Stomach (tissue), 9 donors: ENCODE results near the gene LONP2. TPM values are rescaled to one million over a fixed set of nuclear protein-coding genes. Genes with fewer than 3 reads are reported as not detected.
"Not testable (repeated sequence)": the region's sequence is repeated elsewhere in the genome, so short reads cannot be mapped to it uniquely, and the experiment has no call there.

ENCODE experiments used
- DNase-seq, 2 donors: peaks; one replicate each; pipeline versions ENCODE4 v3.0.0 to v3.0.0-alpha.2; 2013 to 2019
- H3K27ac ChIP-seq, 5 donors: fragments of 200-600 bp in 4 of 5; sonication (generic) in 4 of 5; one replicate each; pipeline ENCODE4 v1.5.1; 2013 to 2019; ENCODE audit warnings: mild to moderate bottlenecking in 1 of 5, moderate library complexity in 1 of 5
- H3K27me3 ChIP-seq, 3 donors: fragments of 200-600 bp; sonication (generic); one replicate each; pipeline ENCODE4 v1.5.1; 2017 to 2019; ENCODE audit warnings: mixed run types in 1 of 3
- H3K36me3 ChIP-seq, 4 donors: fragments of 200-600 bp; sonication (generic); 1 replicate in 3 of 4; 2 replicates in 1 of 4; pipeline ENCODE4 v1.5.1; 2016 to 2019
- H3K4me1 ChIP-seq, 4 donors: fragments of 200-600 bp; sonication (generic); one replicate each; pipeline ENCODE4 v1.5.1; 2016 to 2019
- H3K4me3 ChIP-seq, 4 donors: fragments of 200-600 bp; sonication (generic) in 3 of 4; one replicate each; pipeline ENCODE4 v1.5.1; 2016 to 2019; ENCODE audit warnings: mild to moderate bottlenecking in 1 of 4
- H3K9me3 ChIP-seq, 4 donors: fragments of 200-600 bp; sonication (generic); one replicate each; pipeline ENCODE4 v1.5.1; 2016 to 2019
- EP300 ChIP-seq: sonication (generic); formaldehyde crosslinking; IDR thresholded peaks from one replicate; pipeline ENCODE4 v1.6.1; 2017; ENCODE audit warnings: antibody characterized with exemption
- POLR2A ChIP-seq, 4 donors: fragments of 450-650 bp; IDR thresholded peaks; one replicate each; pipeline ENCODE4 v1.6.1; 2016; ENCODE audit warnings: antibody characterized with exemption in 4 of 4, control low read depth in 2 of 4, mild to moderate bottlenecking in 1 of 4, moderate library complexity in 1 of 4
- POLR2AphosphoS5 ChIP-seq, 3 donors: sonication (generic); formaldehyde crosslinking; IDR thresholded peaks; one replicate each; pipeline ENCODE4 v1.6.1; 2016; ENCODE audit warnings: antibody characterized with exemption in 3 of 3
- WGBS, 5 donors: extraction: QIAGEN DNeasy Blood & Tissue Kit in 3 of 5; methylation state at CpG; one replicate each; pipeline versions ENCODE4 v1.1.5 to v1.1.7; 2013 to 2018; 5-methylcytosine and 5-hydroxymethylcytosine counted together
- intact Hi-C: fragments of 100-400 bp; cut with DNase I; formaldehyde crosslinking; loops from one replicate; pipeline ENCODE4 v1.15.1; 2023; ENCODE audit warnings: low total_unique reads
- polyA plus RNA-seq, 3 donors: library from polyadenylated mRNA; stranded (reverse); fragments of 200-250 nt; gene quantifications; one replicate each; pipeline ENCODE4 v1.2.3, GENCODE V29; 2013
- total RNA-seq, 5 donors: library from RNA; depleted of rRNA; stranded (reverse); fragments of >200 nt; gene quantifications; one replicate each; pipeline versions ENCODE4 v1.1.0 to v1.2.3, GENCODE V29; 2014 to 2016
- TF ChIP-seq, protein P1 (sequence below), 7 experiments: fragments of 450-650 bp in 4 of 7; fragments of 200-600 bp in 3 of 7; sonication (generic) in 3 of 7; IDR thresholded peaks; one replicate each; pipeline ENCODE4 v1.5.1; 2016 to 2019; ENCODE audit warnings: antibody characterized with exemption in 7 of 7, control low read depth in 2 of 7, mild to moderate bottlenecking in 1 of 7
- donor health status: healthy with polysubstance abuse.
- donor health status: Bipolar disorder and iron deficiency.
- donor health status: healthy.

LONP2 gene
- total and polyA plus RNA-seq, 8 donors, result 13.0 to 140 (median 26.7) TPM

DNA sequence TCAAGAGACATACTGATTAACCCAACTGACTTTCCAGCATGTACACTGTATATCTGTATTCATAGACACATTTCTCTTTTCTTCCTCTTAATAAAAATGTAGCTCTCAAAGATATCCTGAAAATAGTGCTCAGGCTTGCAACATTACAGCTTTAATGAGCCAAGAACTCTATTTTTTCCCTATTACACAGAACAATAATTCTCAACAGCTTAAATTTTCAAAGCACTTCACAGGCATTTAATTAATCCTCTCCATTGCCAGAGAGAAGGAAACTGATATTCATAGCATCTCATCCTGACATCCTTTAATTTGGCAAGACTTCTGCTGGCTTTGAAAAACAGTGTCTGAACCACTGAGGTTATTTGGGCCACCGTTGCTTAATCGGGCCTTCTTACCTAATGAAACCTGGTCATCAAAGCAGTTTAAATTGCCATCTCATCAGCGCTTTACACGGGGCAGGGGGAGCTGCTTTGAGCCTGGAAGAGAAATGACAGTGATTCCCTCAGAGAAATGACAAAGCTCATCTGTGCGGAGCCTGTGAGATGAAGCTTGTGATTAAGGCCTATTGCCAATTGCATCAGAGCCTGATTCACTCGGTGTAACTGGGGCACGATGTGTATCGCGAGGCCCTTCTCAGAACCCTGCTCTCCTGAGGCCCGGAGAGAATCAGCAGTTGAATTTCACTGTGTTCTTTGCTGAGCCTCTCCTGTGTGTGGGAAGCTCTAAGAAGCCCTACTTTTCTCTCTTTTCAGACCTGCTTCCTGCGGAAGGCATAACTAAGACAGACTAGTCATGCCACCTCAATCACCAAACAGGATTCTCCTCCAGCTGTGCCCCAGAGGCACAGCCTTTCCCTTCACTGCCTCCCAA, 149.6 kb downstream of the LONP2 start:
- TF ChIP-seq EP300 (no peak), POLR2A (IDR thresholded peaks at IDR 0.05) (no peak), POLR2AphosphoS5 (IDR thresholded peaks at IDR 0.05) (no peak)
- TF ChIP-seq, protein P1, sequence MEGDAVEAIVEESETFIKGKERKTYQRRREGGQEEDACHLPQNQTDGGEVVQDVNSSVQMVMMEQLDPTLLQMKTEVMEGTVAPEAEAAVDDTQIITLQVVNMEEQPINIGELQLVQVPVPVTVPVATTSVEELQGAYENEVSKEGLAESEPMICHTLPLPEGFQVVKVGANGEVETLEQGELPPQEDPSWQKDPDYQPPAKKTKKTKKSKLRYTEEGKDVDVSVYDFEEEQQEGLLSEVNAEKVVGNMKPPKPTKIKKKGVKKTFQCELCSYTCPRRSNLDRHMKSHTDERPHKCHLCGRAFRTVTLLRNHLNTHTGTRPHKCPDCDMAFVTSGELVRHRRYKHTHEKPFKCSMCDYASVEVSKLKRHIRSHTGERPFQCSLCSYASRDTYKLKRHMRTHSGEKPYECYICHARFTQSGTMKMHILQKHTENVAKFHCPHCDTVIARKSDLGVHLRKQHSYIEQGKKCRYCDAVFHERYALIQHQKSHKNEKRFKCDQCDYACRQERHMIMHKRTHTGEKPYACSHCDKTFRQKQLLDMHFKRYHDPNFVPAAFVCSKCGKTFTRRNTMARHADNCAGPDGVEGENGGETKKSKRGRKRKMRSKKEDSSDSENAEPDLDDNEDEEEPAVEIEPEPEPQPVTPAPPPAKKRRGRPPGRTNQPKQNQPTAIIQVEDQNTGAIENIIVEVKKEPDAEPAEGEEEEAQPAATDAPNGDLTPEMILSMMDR (IDR thresholded peaks at IDR 0.05), result no peak
- H3K4me3 ChIP-seq, result no peak overlapping the region
- H3K4me1 ChIP-seq, result peaks cover 0 to 4% (median 2%) of the 10 kb centered on the region in 4 donors
- DNase-seq, result no peak
- H3K9me3 ChIP-seq, result no peaks in the 10 kb centered on the region
- 85 to 89% (median 86%) methylated on average over 11 of the region's 11 CpGs for WGBS, 5 donors
- H3K36me3 ChIP-seq, result no peaks in the 10 kb centered on the region
- intact Hi-C loops, result no loop called here
- H3K27me3 ChIP-seq, result no peaks in the 10 kb centered on the region
- H3K27ac ChIP-seq, result peak overlapping the region in 3 of 5 donors; percentile 47 to 73 (median 56)

DNA sequence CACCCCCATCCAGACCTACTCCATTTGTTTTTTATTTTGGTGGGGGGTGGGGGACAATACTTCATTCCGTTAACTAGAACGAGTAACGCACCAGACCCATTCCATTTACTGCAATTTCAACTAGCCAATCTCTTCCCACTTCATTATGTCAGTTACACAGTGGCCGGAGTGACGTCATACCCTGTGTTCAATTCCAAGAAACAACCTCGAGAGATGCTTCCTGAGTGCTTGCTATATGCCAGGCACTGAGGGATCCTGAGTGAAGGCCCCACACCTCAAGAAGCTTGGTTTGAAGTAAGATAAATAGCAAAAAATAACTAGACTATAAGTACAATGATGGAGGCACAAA, 150.2 kb downstream of the LONP2 start:
- Histone ChIP-seq H3K9me3 (no peaks in the 10 kb centered on the region), H3K36me3 (no peaks in the 10 kb centered on the region), H3K4me1 (peaks cover 0 to 4% (median 2%) of the 10 kb centered on the region in 4 donors), H3K4me3 (no peak overlapping the region), H3K27ac (peak overlapping the region in 3 of 5 donors; percentile 47 to 73 (median 56)), H3K27me3 (no peaks in the 10 kb centered on the region)
- intact Hi-C loops, result no loop called here
- 89 to 94% (median 91%) methylated on average over 6 of the region's 6 CpGs for WGBS, 5 donors
- no peak for TF ChIP-seq POLR2AphosphoS5 (IDR thresholded peaks at IDR 0.05)
- TF ChIP-seq EP300, result no peak
- TF ChIP-seq, protein P1 (IDR thresholded peaks at IDR 0.05), result no peak
- no peak for TF ChIP-seq POLR2A (IDR thresholded peaks at IDR 0.05)
- DNase-seq, result no peak

DNA sequence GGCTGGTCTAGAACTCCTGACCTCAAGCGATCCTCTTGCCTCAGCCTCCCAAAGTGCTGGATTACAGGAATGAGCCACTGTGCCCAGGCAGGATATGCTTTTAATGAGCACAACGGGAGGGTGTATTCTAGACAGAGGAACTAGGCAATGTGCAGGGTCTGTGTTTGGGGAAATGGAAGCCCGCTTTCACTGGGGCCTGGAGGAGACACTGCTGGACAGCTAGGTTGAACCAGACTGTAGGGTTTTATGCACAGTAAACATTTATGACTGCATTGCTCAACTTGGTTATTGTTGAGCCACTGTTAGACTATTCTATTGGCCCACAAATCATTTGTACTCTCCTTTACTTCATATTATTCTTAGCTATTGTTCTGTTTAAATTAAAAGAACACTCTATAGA, 151.3 kb downstream of the LONP2 start:
- Histone ChIP-seq H3K27ac (no peak overlapping the region), H3K27me3 (no peaks in the 10 kb centered on the region), H3K9me3 (no peaks in the 10 kb centered on the region), H3K36me3 (no peaks in the 10 kb centered on the region), H3K4me1 (peaks cover 0 to 4% (median 2%) of the 10 kb centered on the region in 4 donors), H3K4me3 (no peak overlapping the region)
- 77 to 92% (median 83%) methylated on average over 3 of the region's 3 CpGs for WGBS, 5 donors
- intact Hi-C loops, result no loop called here
- TF ChIP-seq POLR2AphosphoS5 (IDR thresholded peaks at IDR 0.05), result no peak
- TF ChIP-seq, protein P1 (IDR thresholded peaks at IDR 0.05), result no peak
- no peak for TF ChIP-seq POLR2A (IDR thresholded peaks at IDR 0.05)
- no peak for TF ChIP-seq EP300
- DNase-seq, result no peak

DNA sequence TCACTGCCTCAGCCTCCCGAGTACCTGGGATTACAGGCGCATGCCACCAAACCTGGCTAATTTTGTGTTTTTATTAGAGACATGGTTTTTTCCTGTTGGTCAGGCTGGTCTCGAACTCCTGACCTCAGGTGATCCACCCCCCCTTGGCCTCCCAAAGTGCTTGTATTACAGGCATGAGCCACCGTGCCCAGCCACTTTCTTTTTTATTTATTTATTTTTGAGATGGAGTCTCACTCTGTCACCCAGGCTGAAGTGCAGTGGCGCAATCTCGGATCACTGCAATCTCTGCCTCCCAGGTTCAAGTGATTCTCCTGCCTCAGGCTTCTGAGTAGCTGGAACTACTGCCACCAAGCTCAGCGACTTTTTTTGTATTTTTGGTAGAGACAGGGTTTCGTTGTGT, 158.4 kb downstream of the LONP2 start:
- intact Hi-C loops, H3K27ac ChIP-seq, H3K4me1 ChIP-seq, H3K27me3 ChIP-seq, DNase-seq, H3K9me3 ChIP-seq, H3K4me3 ChIP-seq, H3K36me3 ChIP-seq: not testable (repeated sequence)
- WGBS, 5 donors, result 81 to 94% (median 93%) methylated on average over 8 of the region's 8 CpGs

DNA sequence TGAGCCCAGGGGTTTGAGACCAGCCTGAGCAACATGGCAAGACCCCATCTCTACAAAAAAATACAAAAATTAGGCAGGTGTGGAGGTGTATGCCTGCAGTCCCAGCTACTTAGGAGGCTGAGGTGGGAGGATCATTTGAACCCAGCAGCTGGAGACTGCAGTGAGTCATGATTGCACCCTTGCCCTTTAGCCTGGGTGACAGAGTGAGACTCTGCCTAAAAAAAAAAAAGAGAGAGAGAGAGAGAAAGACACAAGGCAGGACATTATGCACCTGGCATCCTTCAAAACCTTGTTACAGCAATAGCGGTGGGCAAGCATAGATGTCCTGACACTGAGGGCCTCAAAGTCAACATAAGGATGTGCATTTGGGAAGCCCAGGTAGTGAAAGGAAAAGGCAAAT, 161.1 kb downstream of the LONP2 start:
- Histone ChIP-seq H3K9me3 (no peaks in the 10 kb centered on the region), H3K36me3 (no peaks in the 10 kb centered on the region), H3K27ac (peak overlapping the region in 2 of 5 donors; percentile 56 to 63), H3K4me3 (no peak overlapping the region), H3K27me3 (no peaks in the 10 kb centered on the region), H3K4me1 (peaks cover 0 to 5% (median 4%) of the 10 kb centered on the region in 4 donors)
- TF ChIP-seq EP300 (no peak), POLR2A (IDR thresholded peaks at IDR 0.05) (no peak), POLR2AphosphoS5 (IDR thresholded peaks at IDR 0.05) (no peak)
- TF ChIP-seq, protein P1 (IDR thresholded peaks at IDR 0.05), result no peak
- 78 to 97% (median 95%) methylated on average over 1 of the region's 1 CpG for WGBS, 5 donors
- DNase-seq, result no peak
- intact Hi-C loops, result no loop called here
